Measurements from ENCODE around the gene TRPV5.
A peak's percentile ranks its signal among the peaks of the same experiment; 100 is the strongest.

The TRPV5 gene

DNA sequence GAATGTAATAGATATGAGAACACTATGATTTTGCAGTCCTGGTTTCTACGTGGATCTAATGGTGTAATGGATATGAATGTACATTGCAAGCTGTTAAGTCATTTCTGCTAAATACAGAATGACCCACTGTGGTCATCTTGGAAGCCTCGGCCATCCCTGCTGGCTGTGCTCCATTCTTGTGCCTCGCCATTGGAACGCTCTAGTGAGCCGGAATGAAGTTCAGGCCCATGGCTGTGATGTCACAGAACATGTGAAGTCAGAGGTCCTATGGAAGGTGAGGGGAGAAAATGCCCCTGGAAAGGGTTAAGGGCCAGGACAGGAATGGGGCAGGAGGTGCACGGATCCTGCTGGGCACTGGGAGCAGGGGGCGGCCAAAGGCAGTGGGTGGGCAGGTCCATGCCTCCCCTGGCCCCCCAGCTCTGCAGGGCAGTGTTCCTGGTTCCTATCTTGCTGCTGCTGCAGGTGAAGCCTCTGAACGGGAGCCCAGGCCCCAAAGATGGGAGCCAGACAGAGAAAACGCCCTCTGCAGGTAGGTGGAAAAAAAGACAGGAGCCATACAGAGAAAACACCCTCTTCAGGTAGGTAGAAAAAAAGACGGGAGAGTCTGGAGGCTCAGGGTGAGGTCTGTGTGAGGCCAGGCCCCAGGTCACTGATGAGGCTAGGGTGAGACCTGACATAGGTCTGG lies 5.8 kb upstream of the TRPV5 start, which contains the start of gene LLCFC1:
LLCFC1 (plus strand) TSS at position 259 of the 685 bp plus-strand sequence; CDS start at position 397, 138 bp downstream.
- peak; percentile 15 for DNase-seq

DNA sequence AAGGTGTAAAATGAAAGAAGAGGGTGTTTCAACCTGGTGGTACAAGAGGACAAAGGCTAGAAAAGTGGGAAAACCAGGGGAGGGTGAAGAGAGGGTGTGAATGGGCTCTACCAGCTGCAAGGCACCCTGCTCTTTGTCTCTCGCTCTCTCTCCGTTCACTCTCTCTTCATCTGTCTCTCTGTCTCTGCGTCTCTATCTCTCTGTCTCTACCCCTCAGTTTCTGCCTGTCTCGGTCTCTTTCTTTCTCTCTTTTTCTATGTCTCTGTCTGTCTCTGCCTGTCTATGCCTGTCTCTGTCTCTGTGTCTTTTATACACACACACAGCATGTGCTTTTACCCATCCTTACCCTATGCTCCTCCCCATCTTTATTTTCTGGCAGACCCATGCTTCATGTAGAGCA lies 5.1 kb upstream of the TRPV5 start:
- no peak for DNase-seq

DNA sequence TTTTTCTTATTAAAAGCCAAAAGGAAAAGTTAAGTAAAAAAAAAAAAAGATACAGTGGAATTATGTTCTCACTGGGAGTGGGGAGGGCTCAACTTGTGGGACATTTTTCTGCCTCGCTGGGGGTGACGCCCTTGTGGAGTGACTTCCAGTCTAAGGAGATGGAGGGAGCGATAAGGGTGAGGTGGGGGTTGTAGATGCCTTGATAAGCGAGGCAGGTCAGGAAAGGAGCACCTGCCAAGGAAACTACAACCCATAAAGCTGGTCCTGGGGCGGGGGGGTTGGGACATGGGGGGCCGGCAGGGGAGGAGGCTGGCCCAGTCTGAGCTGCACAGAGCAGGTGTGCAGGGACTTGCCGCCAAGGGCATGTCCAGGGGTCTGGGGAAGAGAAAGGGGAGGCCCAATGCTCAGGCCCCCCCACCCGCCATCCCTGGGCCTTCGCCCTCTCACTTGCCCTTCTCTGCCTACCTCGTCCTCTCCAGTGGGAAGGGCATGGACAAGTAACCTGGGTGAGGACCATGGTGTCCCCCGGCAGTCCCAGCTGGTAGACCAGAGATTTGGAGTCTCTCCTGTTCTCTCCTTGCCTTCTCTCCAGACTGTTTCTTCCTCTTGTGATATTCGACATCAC lies 2.5 kb upstream of the TRPV5 start:
- DNase-seq, result no peak

DNA sequence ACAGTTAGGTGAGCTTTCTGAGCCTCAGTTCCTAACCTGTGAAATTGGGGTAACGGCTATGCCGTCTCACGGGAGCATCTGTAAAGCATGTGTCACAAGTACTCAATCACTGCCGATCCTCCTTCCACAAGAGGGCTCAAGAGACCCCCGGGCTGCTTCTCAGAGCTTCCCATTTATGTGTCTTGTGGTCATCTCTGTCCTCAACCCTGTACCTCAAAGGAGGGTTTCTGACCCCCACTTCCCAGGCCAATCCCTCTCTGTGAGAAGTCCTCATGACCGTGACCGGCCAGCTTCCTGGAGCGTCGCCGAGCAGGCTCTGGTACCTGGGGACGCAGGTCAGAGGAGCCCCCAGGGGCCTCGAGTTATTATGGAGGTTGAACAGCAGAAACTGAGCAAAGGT lies 510 bp upstream of the TRPV5 start:
- DNase-seq, result no peak

DNA sequence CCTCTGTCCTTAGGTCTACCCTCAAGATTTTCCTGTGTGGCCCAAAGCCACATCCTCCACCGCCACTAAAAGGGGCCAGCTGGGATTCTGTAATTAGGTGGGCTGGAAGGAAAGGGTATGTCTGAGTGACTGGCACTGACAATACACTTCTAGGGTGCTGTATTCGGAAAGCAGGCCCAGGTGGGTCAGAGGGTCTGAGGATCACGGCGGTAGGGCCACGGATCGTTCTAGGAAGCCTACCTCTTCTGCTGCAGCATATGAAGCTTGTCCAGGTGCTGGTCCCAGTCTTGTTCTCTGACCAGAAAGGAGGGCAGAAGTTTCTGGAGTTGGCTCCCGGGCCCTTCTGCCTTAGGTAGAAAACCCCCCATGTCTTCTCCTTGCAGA lies 462 bp downstream of the TRPV5 start:
- DNase-seq, result no peak

DNA sequence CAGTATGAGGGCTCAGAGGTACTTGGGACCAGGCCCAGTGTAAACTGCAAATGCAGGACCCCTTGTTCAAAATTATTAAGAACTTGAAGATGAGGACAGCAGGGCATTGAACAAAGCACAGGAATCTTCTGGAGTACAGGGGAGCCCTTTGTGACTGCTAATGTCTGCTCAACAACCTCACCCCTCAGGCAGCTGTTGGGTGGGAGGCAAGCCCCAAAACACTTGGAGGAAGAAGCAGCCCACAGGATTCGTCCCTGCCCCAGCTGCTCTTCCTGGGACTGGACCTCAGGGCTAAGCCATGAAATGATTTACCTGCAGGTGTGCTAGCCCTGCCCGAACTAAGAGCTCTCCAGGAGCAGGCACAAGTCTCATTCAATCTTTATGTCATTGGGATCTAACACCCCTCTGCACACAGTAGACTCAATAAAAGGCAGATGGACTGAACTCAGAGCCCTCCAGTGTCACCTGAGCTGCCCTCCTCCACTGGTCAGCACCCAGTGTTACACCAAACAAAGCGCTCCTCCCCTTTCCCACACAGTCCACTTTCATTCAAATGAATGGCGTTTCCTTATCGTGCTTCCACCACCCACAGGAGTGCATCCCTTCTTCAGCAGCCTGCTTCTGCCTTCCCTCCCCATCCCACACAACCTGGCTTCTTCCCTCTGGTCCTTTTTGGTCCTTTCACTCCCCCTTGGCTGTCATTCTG lies 1.0 kb downstream of the TRPV5 start:
- no peak for DNase-seq

DNA sequence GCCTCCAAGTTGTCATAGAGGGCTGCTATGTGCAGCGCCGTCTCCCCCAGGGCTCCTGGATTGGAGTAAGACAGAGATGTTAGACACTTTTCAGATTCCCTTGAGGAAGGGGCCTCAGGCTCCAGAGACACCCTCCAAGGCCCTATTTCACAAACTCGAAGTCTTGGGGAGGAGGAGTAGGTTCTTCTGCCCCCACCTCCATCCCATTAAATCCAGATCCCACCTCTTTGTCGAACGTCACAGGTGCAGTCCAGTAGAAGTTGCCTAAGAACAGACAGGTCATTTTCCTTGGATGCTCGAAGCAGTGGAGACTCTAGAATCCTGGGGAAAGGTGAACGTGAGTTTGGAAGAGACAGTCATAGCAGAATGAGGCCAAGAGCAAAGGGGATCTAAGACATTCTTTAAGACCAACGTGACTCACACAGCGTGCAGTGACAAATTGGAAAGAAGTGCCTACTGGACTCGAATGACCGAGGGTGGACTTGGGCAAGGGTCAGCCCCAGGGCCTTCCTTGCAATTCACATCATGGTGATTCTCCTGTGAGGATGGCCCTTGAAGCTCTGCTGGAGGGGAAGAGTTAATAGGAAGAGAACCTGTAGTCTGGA lies 3.3 kb downstream of the TRPV5 start:
- DNase-seq, result no peak

DNA sequence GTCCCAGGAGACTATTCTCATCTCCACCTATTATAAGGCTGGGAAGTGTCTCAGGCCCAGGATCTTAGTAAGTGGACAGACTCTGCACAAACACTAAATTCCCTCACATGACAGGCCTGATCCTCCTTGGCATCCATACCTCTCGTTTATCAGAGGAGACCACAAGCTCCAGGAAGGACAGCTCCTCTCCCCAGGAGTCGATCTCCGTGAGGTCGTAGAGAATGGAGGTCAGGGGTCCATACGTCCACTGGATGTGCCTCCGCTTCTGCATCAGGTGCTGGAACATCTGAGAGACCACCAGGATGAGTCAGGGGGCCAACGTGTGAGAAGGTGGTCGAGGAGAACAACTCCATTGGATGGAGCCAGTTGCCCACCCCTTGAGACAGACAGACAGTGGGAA lies 5.6 kb downstream of the TRPV5 start:
- DNase-seq, result no peak

DNA sequence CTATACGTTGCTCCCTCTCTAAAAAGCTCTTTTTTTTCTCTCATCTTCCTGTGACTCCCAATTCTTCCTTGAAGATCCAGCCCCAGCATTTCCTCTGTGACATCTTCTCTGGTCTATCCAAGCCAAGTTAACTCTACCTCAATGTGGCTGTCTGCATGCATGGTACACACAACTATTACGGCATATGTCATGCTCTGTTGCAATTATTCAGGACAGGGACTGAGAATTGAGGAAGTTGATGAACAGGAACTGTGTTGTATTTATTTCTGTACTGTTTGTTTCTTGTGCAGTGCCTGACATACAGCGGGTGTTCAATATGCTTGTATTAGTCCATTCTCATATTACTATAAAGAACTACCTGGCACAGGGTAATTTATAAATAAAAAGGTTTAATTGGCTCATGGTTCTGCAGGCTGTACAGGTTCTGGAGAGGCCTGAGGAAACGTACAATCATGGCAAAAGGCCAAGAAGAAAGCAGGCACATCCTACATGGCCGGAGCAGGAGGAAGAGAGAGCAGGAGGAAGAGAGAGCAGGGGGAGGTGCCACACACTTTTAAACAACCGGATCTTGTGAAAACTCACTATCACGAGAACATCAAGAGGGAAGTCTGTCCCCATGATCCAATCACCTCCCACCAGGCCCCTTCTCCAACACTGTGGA lies 6.3 kb downstream of the TRPV5 start:
- no peak for DNase-seq

DNA sequence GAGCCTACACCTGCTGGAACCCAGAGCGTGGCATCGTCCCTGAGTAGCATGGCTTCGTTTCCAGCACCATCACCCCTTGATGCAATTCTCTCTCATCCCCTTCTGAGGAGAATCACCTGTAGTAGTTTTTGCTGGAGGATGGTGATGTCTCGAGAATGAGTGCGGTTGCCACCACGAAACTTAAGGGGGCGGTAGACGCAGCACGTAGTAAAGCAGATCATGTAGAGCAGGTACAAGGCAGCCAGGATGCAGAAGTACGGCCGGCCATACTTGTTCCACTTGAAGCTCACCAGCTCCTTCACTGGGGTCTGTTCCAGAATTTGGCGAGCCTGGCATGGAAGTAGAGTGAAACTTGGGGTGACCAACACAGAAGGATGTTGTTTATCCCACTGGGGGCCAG lies 8.1 kb downstream of the TRPV5 start:
- peak; percentile 16 for DNase-seq

DNA sequence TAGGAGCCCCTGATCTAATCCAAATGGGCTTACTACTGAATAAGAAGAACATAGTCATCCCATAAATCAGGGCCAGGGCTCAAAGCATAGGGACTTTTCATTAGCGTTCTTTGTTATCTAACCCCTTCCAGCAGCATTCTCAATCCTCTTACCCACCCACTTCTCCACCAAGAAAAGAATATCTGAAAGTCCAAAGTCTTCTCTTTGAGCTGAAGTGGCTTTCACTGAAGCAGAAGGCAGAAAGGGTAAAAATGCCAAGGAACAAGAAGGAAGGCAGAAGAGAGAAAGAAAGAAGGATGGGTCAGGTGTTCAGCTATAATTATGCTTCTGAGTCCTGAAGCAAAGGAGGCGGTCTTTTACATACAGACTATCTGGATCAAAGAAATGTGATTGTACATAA lies 10.2 kb downstream of the TRPV5 start:
- DNase-seq, result no peak

DNA sequence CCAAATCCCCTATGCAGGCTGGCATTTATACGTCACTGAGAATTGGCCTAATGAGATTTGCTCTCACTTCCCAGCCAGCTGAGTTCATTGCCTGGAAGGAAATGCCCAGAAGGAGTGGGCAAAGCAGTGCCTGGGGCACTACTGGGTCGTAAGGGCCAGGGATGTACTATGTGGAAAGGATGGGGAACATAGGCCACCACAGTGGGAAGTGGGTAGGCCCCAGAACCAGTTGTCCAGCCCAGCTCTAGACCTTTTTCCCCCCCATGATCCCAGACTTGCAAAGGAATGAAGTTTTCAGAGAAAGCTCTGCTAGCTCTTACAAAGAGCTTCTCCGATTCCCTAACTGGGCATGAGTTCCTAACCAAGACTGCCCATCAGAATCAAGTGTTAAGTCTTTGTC lies 13.9 kb downstream of the TRPV5 start:
- DNase-seq, result peak; percentile 68

DNA sequence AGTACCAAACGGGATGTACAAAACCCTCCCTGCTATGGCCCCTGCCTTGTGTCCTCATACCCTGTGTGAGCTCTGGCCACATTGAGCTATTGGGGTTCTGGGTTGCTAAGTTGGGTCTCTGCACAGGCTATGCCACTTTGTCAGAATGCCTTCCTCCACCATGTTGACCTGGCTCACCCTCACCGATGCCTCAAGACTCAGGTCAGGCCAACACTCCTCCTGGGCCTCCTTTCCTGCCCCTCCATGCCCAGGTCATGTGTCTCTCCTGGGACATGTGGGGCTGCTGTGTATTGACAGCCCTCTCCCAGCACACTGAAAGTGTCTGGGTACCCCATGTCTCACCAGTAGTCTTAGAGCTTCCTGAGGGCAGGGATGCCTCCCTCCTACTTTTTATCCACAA lies 14.6 kb downstream of the TRPV5 start:
- no peak for DNase-seq

DNA sequence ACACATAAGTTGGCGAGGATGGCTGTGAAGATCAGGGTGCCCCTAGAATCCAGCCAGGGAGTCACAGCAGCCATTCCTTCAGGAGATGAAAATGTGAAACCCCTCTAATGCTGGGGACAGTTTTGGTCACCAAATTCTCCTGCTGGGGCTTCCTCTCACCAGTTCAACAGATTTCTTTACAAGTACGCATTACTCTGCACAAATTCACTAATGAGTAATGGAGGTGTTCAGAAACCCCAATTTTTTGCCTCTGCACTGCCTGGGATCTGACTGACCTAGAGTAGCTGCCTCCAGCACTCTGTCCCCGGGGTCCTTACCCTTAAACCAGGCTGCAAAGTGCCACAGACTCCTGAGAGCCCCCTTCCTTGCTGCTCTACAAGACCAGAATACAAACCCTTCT lies 16.1 kb downstream of the TRPV5 start:
- DNase-seq, result no peak

DNA sequence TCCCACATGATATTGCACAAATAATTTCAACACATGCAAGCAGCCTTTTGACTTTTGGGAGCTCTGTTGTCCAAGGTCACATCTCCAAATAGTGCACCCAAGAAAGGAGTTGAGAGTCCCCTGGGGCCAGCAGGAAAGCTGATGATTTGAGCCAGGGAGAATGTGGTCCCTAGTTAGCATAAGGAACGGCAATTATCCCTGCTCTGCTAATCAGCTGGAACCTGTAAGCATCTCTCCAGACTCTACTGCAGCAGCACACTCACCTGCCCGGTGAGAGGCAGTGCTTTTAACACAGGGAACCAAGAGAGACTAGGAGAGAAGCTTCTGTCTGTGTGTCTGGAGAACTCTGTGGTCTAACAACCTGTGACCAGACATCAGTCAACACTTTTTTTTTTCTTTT lies 17.0 kb downstream of the TRPV5 start:
- no peak for DNase-seq

DNA sequence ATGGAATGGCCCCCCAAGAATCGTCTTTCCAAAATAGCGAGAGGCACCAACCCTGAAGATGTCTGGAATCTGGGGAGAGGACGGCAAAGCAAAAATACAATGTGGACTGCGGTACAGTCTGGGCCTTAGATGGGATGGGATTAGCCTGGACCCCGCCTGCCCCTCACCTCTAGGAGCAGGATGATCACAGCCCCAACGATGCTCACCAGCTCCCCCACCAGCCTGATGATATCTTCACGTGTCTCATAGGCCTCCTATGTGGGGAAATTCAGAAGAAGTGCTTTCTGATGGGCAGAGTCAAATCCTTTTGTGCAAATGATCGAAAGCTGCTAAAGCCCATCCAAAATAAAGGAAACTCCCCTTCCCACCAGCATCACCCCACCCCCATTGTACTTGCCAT lies 18.2 kb downstream of the TRPV5 start:
- no peak for DNase-seq

DNA sequence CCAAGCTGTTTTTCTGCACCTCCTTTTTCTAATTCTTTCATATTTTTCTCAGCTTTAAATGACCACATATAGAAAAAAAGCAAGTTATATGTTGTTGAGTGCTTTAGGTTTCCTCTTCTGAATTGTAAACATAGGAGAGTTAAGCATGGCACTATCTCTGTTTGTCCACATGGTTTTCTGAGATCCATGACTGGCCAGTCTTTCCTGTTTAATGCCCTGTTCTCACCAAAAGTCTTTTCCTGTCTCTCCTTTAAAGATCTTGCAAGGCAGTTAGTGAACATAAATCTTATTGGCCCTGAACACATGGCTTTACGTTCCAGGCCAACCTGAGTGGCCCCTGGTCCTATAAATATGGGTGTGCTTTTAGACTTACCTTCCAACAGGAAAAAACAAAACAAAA lies 19.4 kb downstream of the TRPV5 start:
- no peak for DNase-seq

DNA sequence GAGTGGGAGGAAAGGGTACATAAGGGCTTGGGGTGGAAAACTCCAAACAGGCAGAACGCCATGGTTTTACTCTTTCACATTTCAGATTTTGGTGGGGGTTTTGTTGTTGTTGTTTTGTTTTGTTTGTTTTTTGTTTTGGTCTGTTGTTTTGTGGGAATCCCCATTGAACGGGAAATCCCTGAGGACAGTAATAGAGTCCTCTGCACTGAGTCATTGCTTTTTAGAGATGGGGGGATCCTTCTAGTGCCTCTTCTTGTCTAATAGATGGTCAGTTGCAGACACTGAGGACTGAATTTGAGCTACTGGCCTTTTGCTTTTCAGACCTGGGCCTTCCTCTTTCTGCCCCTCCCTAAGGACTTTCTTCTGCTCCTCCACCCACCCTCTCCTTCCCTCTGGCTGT lies 20.0 kb downstream of the TRPV5 start:
- DNase-seq, result no peak

DNA sequence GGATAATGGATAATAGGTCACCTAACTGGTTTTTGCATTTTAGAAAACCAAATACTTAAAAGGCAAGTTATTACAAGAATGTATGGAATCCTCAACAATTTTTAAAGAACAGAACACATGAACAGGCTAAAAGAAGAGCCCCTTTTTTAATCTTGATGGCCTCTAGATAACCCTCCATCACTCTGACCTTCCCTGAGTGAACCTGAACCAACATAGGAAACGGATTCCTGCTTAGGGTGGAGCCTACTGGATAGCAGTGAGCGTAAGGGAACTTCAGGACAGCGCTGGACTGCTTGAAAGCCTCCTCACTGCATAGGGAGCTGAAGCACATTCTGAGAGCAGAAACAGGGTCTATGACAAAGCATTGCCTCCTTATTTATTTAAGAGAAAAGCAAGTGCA lies 20.5 kb downstream of the TRPV5 start:
- DNase-seq, result no peak

DNA sequence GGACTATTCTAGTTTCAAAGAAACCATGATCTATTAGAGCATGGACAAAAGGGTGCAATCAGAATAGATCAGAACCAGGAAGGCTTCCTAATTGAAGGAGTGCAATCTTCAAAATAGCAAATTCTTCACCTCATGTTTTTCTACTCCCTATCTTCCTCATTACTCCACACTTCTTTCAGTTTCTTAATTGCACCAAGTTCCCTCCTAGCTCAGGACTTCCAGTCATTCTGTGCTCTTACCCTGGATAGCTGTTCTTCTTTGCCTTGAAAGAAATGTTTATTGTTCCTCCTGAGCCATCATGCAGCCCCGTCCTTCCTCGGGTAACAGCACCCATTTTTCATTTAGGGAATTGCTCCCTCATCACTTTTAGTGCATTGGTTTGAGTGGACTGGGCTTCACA lies 23.1 kb downstream of the TRPV5 start:
- no peak for DNase-seq

DNA sequence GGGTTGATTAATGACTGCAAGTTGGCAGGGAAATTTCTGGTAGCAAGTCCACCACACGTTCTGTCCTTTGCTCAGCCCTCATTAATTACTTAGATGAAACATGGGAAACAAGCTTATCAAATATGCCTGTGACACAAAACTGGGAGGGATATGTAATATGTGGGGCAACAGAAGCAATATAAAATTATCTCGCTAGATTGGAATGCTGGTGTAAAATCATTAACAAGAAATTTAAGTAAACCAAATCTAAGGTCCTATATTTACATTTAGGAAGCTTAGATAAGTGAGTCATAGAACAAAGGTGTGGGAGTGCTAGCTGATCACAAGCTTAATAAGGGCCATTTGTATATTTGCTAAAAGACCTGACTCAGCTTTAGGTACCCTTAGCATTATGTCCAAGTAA lies 23.5 kb downstream of the TRPV5 start:
- DNase-seq, result no peak

DNA sequence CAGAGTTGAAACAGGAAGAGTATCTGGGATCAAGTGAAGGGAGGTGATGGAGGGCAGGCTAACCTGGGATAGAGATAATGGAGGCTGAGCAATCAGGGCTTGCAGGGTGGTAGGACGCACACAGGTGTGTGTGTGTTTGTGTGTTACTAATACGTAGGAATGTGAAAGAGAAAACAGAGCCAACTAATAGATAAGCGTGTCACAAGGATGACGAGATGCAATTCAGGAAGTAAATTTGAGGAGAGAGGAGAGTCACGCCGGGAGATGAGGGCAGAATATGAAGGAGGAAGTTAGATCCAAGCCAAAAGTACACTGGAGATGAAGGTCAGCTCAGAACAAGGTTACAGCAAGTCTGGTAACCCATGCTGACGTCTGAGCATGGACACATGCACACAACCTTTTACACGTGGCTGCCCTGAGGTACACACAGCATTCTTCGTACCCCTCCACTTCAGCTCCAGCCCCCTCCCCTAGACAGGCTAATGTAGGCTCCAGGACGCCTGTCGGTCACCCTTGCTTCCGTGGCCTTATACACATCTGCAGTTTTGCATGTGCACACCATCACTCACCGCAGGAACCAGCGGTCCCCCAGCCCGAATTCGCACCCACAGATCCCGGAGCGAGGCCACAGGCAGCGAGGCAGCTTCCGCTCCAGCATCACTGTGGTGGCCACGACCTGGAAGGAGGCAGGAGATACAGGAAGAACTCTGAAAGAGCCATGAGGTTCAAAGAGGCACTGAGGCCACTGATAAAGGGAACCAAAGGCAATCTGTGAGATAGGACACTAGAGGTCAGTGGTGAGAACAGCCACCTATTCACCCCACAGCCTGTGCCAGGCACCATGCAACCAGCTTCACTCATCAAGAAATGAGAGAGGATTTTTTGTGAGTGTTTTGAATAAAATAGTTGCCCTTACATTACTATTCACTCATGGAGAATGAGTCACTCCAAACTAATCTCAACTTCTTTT lies 24.3 kb downstream of the TRPV5 start:
- peak; percentile 47 for DNase-seq
